HepG2 (cell line): ENCODE results near the gene KRTAP19-5. TPM values are rescaled to one million over a fixed set of nuclear protein-coding genes. Genes with fewer than 3 reads are reported as not detected.

ENCODE experiments used
- ATAC-seq: fragments of 200-7000 bp; cut with Tn5 transposase; 3 replicates; pipeline ENCODE4 v1.9.1; 2020; ENCODE audit warnings: mild to moderate bottlenecking, moderate library complexity
- BruUV-seq: library from RNA; stranded (reverse); fragments of 400-500 nt; replicated peaks from 2 replicates; lab custom pipeline; 2021; lab: Mats Ljungman, UMichigan
- CTCF ChIA-PET: fragments of 300-600 bp; formaldehyde crosslinking; extraction: SDS; loops from one replicate; lab custom pipeline; 2021; ENCODE audit warnings: low total read pairs, inconsistent platforms, low intra/inter-chr PET ratio; lab: Yijun Ruan, JAX
- POLR2A ChIA-PET: fragments of 350-600 bp; sonication (Branson Sonifier 250); formaldehyde crosslinking; loops from one replicate; lab custom pipeline; 2020; ENCODE audit warnings: antibody characterized with exemption, inconsistent platforms; lab: Yijun Ruan, JAX
- DNase-seq: peaks from one replicate; pipeline ENCODE4 v3.0.0-alpha.2; 2015; ENCODE audit warnings: low spot score
- FAIRE-seq: peaks from 3 replicates; lab custom pipeline; 2011; peaks lifted over from hg19 to GRCh38; lab: Jason Lieb, UNC
- H2AFZ ChIP-seq: one replicate; pipeline ENCODE4 v1.6.1; 2011; ENCODE audit warnings: low read length, inconsistent platforms
- H3K27ac ChIP-seq: fragments of 300-600 bp; 3 replicates; pipeline ENCODE4 v1.8.0; 2011; ENCODE audit warnings: mixed run types, mild to moderate bottlenecking, mixed read lengths, low read length, inconsistent platforms; ENCODE audit not compliant: insufficient read depth; ENCODE audit errors: extremely low read length
- H3K27me3 ChIP-seq, 2 experiments: fragments of 200-600 bp in 1 of 2; 2 replicates in 1 of 2; 3 replicates in 1 of 2; pipeline versions ENCODE4 v1.6.0 to v1.8.0; 2011; ENCODE audit warnings: low read length in 2 of 2, mild to moderate bottlenecking in 2 of 2, moderate library complexity in 2 of 2, inconsistent platforms in 1 of 2; ENCODE audit not compliant: insufficient read depth in 2 of 2, control insufficient read depth in 1 of 2
- H3K36me3 ChIP-seq, 2 experiments: fragments of 200-600 bp in 1 of 2; replicated peaks in 1 of 2; 2 replicates in 1 of 2; 3 replicates in 1 of 2; pipeline versions ENCODE4 v1.5.1 to v1.8.0; 2011; ENCODE audit warnings: low read length in 2 of 2, inconsistent platforms in 1 of 2; ENCODE audit not compliant: insufficient read depth in 2 of 2, control insufficient read depth in 1 of 2
- H3K4me1 ChIP-seq: 2 replicates; pipeline ENCODE4 v1.5.1; 2012; ENCODE audit warnings: low read length, inconsistent platforms; ENCODE audit not compliant: insufficient read depth
- H3K4me2 ChIP-seq: 2 replicates; pipeline ENCODE4 v1.6.0; 2011; ENCODE audit warnings: low read depth, low read length, inconsistent platforms
- H3K4me3 ChIP-seq, 3 experiments: fragments of 200-600 bp in 1 of 3; sonication (generic), shearing (Covaris generic) in 1 of 3; replicated peaks in 1 of 3; 2 replicates each; pipeline ENCODE4 v1.5.1; 2011 to 2016; ENCODE audit warnings: low read length in 3 of 3, inconsistent platforms in 2 of 3, low read depth in 2 of 3, mild to moderate bottlenecking in 2 of 3, control low read depth in 1 of 3, mixed read lengths in 1 of 3; ENCODE audit not compliant: insufficient read depth in 1 of 3
- H3K79me2 ChIP-seq: one replicate; pipeline ENCODE4 v1.6.1; 2011; ENCODE audit warnings: low read length, inconsistent platforms; ENCODE audit not compliant: insufficient read depth
- H3K9ac ChIP-seq: 2 replicates; pipeline ENCODE4 v1.6.0; 2011; ENCODE audit warnings: mild to moderate bottlenecking, low read depth, low read length, inconsistent platforms; ENCODE audit not compliant: insufficient read depth
- H3K9me3 ChIP-seq: 2 replicates; pipeline ENCODE4 v1.5.1; 2012; ENCODE audit warnings: mild to moderate bottlenecking, low read length
- H4K20me1 ChIP-seq: 2 replicates; pipeline ENCODE4 v1.6.0; 2011; ENCODE audit warnings: inconsistent platforms, mild to moderate bottlenecking, low read length, moderate library complexity; ENCODE audit not compliant: insufficient read depth
- AGO1 ChIP-seq: fragments of 200-400 bp; formaldehyde crosslinking; IDR thresholded peaks from 2 replicates; pipeline ENCODE4 v1.6.1; 2017; ENCODE audit warnings: mild to moderate bottlenecking, low read depth, low read length, moderate library complexity; ENCODE audit not compliant: poor library complexity, severe bottlenecking
- CEBPG ChIP-seq: IDR thresholded peaks from 2 replicates; pipeline ENCODE4 v1.6.1; 2016
- EED ChIP-seq: sonication (generic); formaldehyde crosslinking; IDR thresholded peaks from 2 replicates; pipeline ENCODE4 v1.5.0; 2020; ENCODE audit warnings: mild to moderate bottlenecking, missing genetic modification reagents
- TBP ChIP-seq: sonication (generic); formaldehyde crosslinking; IDR thresholded peaks from 2 replicates; pipeline ENCODE4 v1.5.0; 2020; ENCODE audit warnings: missing genetic modification reagents
- ZNF7 ChIP-seq: IDR thresholded peaks from 2 replicates; pipeline ENCODE4 v1.6.1; 2016; ENCODE audit warnings: missing biosample characterization, missing genetic modification reagents
- ZNF713 ChIP-seq: sonication (generic); formaldehyde crosslinking; IDR thresholded peaks from 2 replicates; pipeline ENCODE4 v1.4.0; 2020; ENCODE audit warnings: mild to moderate bottlenecking, missing genetic modification reagents
- WGBS: methylation state at CpG from one replicate; pipeline ENCODE4 v1.1.6; 2017; ENCODE audit warnings: low lambda C conversion rate; 5-methylcytosine and 5-hydroxymethylcytosine counted together
- in situ Hi-C: cut with HindIII; loops from 2 replicates; pipeline ENCODE4 v1.10.0; 2017; ENCODE audit warnings: low pct_unique_long_range_greater_than_20kb; ENCODE audit not compliant: extremely low pct_ligation_motif_present
- intact Hi-C: fragments of 100-400 bp; cut with micrococcal nuclease; formaldehyde crosslinking; loops from one replicate; pipeline ENCODE4 v1.10.0; 2022; ENCODE audit not compliant: unreplicated experiment
- polyA plus RNA-seq, 8 experiments: library from polyadenylated mRNA; depleted of rRNA in 3 of 8; stranded (reverse) in 7 of 8; unstranded in 1 of 8; fragments of >200 nt; fragmentation: Illumina TruSeq in 4 of 8; extraction: Trizol in 4 of 8; gene quantifications; 2 replicates each; pipeline versions ENCODE4 v1.2.1 to v1.2.3, GENCODE V29; 2011 to 2016; ENCODE audit warnings: low read depth in 4 of 8, missing spikeins in 1 of 8, mixed read lengths in 1 of 8; ENCODE audit not compliant: insufficient read depth in 1 of 8
- total RNA-seq, 5 experiments: library from RNA; depleted of rRNA; stranded (reverse); fragments of >200 nt; fragmentation: Illumina TruSeq; extraction: Trizol; gene quantifications; 2 replicates each; pipeline ENCODE4 v1.2.3, GENCODE V29; 2016; ENCODE audit warnings: low read depth in 1 of 5
- TF ChIP-seq, protein P1 (sequence below): sonication (generic); formaldehyde crosslinking; conservative IDR thresholded peaks from 2 replicates; pipeline ENCODE4 v1.8.1; 2023; ENCODE audit warnings: missing genetic modification reagents

Gene KRTAP19-5
- total and polyA plus RNA-seq, 2 of the 13 experiments (the other 11 are each of a cell fraction or from before 2014, with no cell fraction given), result not detected

- TF ChIP-seq ZNF713 (CRISPR knock-in tag), result no peak
Measured at GRCh38 chr21:30478004-30478403, 23.9 kb downstream of the KRTAP19-5 start (continued).

DNA sequence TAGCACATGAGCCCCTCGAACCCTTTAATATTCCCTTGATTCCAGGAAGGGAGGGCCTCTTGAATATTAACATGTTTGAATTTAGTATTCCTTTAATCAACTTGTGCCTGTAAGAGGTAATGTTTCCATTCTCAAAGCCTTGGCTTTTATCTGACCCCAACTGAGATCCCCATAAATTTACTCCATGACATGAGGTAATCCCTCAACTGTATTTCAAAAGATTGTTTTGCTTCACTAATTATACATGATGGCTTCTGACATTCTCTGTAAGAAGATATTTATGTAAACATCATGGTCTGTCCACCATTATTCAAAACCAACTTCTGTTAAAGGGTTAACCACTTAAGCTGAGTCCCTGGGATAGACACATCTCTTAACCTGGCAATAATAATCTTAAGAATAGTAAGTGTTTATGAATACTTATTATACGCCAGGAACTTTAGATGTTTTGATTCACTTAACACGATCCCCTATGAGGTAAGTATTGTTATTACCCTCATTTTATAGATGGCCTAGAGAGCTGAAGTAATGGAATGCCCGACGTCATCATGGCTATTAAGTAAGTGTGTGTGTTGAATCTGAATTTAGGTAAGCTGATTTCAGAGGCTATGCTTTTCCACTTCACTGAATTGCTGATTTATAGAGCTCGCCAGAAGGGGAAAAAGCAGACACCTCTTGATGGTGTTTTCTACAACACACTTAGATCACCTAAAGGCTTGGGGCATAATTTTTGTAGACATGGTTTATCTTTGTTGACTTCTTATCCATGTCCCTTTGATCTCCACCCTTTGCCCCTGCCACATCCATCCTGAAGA, 32.8 kb downstream of the KRTAP19-5 start:
- in situ Hi-C loops, result no loop called here
- no peak for TF ChIP-seq EED (CRISPR knock-in tag)
- no peak for TF ChIP-seq AGO1
- TF ChIP-seq TBP, result no peak
- TF ChIP-seq, protein P1, sequence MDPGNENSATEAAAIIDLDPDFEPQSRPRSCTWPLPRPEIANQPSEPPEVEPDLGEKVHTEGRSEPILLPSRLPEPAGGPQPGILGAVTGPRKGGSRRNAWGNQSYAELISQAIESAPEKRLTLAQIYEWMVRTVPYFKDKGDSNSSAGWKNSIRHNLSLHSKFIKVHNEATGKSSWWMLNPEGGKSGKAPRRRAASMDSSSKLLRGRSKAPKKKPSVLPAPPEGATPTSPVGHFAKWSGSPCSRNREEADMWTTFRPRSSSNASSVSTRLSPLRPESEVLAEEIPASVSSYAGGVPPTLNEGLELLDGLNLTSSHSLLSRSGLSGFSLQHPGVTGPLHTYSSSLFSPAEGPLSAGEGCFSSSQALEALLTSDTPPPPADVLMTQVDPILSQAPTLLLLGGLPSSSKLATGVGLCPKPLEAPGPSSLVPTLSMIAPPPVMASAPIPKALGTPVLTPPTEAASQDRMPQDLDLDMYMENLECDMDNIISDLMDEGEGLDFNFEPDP (CRISPR knock-in tag), result no peak
- no peak for TF ChIP-seq CEBPG (CRISPR knock-in tag)
- TF ChIP-seq ZNF7 (CRISPR knock-in tag), result no peak
- 0% methylated on average over 6 of the region's 6 CpGs for WGBS
- Histone ChIP-seq H3K36me3 (no peaks in the 10 kb centered on the region), H3K4me3 (no peak overlapping the region), H4K20me1 (no peaks in the 10 kb centered on the region), H3K4me2 (no peak overlapping the region), H3K27me3 (no peaks in the 10 kb centered on the region), H3K9ac (no peak overlapping the region), H3K4me1 (no peaks in the 10 kb centered on the region), H3K79me2 (no peaks in the 10 kb centered on the region), H2AFZ (no peak overlapping the region), H3K9me3 (peaks cover 93% of the 10 kb centered on the region), H3K27ac (no peak overlapping the region)
- CTCF ChIA-PET, result no interaction called here
- DNase-seq (no peak), FAIRE-seq (no peak), ATAC-seq (no peak)
- POLR2A ChIA-PET, result no interaction called here
- BruUV-seq, result no TSS peak
- intact Hi-C loops, result no loop called here
